HepG2 (cell line): ENCODE results near the gene SLC25A11. TPM values are rescaled to one million over a fixed set of nuclear protein-coding genes. Genes with fewer than 3 reads are reported as not detected.

Experiments used
- CHCHD3 ChIP-seq: sonication (generic); formaldehyde crosslinking; IDR thresholded peaks from 2 replicates; pipeline ENCODE4 v1.8.0; 2022; ENCODE audit warnings: mild to moderate bottlenecking, missing genetic modification reagents, moderate library complexity
- ETV5 ChIP-seq: IDR thresholded peaks from 2 replicates; pipeline ENCODE4 v1.6.1; 2018; ENCODE audit warnings: missing biosample characterization, missing genetic modification reagents, inconsistent platforms, borderline replicate concordance
- HNRNPLL ChIP-seq: fragments of 200-400 bp; formaldehyde crosslinking; IDR thresholded peaks from 2 replicates; pipeline ENCODE4 v1.6.1; 2017; ENCODE audit warnings: mild to moderate bottlenecking, low read depth, low read length; ENCODE audit not compliant: poor library complexity, severe bottlenecking
- ZFP82 ChIP-seq: sonication (generic); formaldehyde crosslinking; IDR thresholded peaks from 2 replicates; pipeline ENCODE4 v1.5.1; 2020; ENCODE audit warnings: mild to moderate bottlenecking, missing genetic modification reagents, borderline replicate concordance
- ZNF263 ChIP-seq: sonication (generic); formaldehyde crosslinking; IDR thresholded peaks from 2 replicates; pipeline ENCODE4 v1.4.0; 2020; ENCODE audit warnings: missing genetic modification reagents
- ZNF274 ChIP-seq: sonication (generic); formaldehyde crosslinking; IDR thresholded peaks from 2 replicates; pipeline ENCODE4 v1.5.1; 2020; ENCODE audit warnings: mild to moderate bottlenecking, missing genetic modification reagents
- ZNF530 ChIP-seq: sonication (generic); formaldehyde crosslinking; IDR thresholded peaks from 2 replicates; pipeline ENCODE4 v1.5.0; 2020; ENCODE audit warnings: low read depth, mild to moderate bottlenecking, missing genetic modification reagents
- ZNF614 ChIP-seq: IDR thresholded peaks from 2 replicates; pipeline ENCODE4 v1.6.1; 2018; ENCODE audit warnings: missing biosample characterization, missing genetic modification reagents, inconsistent platforms, borderline replicate concordance
- ZNF891 ChIP-seq: sonication (generic); formaldehyde crosslinking; IDR thresholded peaks from 2 replicates; pipeline ENCODE4 v1.5.0; 2020; ENCODE audit warnings: mild to moderate bottlenecking, missing genetic modification reagents
- polyA plus RNA-seq, 8 experiments: library from polyadenylated mRNA; depleted of rRNA in 3 of 8; stranded (reverse) in 7 of 8; unstranded in 1 of 8; fragments of >200 nt; fragmentation: Illumina TruSeq in 4 of 8; extraction: Trizol in 4 of 8; gene quantifications; 2 replicates each; pipeline versions ENCODE4 v1.2.1 to v1.2.3, GENCODE V29; 2011 to 2016; ENCODE audit warnings: low read depth in 4 of 8, missing spikeins in 1 of 8, mixed read lengths in 1 of 8; ENCODE audit not compliant: insufficient read depth in 1 of 8
- total RNA-seq, 5 experiments: library from RNA; depleted of rRNA; stranded (reverse); fragments of >200 nt; fragmentation: Illumina TruSeq; extraction: Trizol; gene quantifications; 2 replicates each; pipeline ENCODE4 v1.2.3, GENCODE V29; 2016; ENCODE audit warnings: low read depth in 1 of 5
- TF ChIP-seq, protein P1 (sequence below): fragments of 450-650 bp; IDR thresholded peaks from 2 replicates; pipeline ENCODE4 v1.6.1; 2017; ENCODE audit warnings: mild to moderate bottlenecking
- TF ChIP-seq, protein P2 (sequence below): sonication (generic); formaldehyde crosslinking; IDR thresholded peaks from 2 replicates; pipeline ENCODE4 v1.5.1; 2020; ENCODE audit warnings: mild to moderate bottlenecking, missing genetic modification reagents, moderate library complexity
- TF ChIP-seq, protein P3 (sequence below): sonication (generic); formaldehyde crosslinking; IDR thresholded peaks from one replicate; pipeline ENCODE4 v1.5.1; 2020; ENCODE audit warnings: mild to moderate bottlenecking, missing genetic modification reagents; ENCODE audit errors: not compliant biosample characterization

Gene SLC25A11
- total and polyA plus RNA-seq, 2 of the 13 experiments (the other 11 are each of a cell fraction or from before 2014, with no cell fraction given), result 35.4 to 47.2 TPM

DNA sequence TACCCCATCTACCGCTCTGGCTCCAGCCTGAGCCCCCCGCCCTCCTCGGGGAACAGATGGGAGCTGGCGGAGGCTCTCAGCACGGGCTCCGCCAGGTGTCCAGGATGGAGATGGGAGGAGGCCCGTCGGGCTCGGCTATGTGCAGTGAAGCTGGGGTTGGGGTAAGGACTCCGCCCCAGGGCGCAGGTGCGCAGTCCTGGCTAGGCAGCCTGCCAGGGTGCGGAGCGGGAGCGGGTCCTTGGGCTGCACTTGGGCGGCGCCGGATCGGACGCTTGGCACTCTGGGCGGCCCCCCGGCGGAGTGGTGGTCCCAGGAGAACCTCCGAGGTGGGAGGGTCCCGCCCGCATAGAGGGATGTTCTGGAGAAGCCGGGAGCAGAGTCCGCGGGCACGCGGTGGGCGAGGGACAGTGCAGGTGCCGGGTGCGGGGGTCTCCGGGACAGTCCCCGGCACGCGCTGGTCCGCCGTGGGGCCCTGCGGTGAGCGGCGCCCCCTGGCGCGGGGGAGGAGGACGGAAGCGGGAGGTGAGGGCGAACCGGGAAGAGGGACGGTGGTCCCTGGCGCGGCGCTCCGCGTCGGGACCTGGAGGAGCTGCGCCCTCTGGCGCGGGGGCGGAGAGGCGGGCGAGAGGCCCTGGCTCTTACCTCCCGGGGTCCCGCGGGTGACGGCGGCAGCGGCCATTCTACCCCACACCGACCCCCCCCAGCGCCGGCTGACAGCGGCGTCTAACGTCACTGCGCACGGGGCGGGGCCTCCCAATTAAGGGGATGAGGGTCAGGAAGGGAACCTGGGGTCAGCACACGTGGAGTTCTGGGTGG is 47.3 kb upstream of the SLC25A11 start, which contains the start of gene CAMTA2 (continued):
- TF ChIP-seq, protein P1, sequence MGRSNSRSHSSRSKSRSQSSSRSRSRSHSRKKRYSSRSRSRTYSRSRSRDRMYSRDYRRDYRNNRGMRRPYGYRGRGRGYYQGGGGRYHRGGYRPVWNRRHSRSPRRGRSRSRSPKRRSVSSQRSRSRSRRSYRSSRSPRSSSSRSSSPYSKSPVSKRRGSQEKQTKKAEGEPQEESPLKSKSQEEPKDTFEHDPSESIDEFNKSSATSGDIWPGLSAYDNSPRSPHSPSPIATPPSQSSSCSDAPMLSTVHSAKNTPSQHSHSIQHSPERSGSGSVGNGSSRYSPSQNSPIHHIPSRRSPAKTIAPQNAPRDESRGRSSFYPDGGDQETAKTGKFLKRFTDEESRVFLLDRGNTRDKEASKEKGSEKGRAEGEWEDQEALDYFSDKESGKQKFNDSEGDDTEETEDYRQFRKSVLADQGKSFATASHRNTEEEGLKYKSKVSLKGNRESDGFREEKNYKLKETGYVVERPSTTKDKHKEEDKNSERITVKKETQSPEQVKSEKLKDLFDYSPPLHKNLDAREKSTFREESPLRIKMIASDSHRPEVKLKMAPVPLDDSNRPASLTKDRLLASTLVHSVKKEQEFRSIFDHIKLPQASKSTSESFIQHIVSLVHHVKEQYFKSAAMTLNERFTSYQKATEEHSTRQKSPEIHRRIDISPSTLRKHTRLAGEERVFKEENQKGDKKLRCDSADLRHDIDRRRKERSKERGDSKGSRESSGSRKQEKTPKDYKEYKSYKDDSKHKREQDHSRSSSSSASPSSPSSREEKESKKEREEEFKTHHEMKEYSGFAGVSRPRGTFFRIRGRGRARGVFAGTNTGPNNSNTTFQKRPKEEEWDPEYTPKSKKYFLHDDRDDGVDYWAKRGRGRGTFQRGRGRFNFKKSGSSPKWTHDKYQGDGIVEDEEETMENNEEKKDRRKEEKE, result no peak
- TF ChIP-seq, protein P2, sequence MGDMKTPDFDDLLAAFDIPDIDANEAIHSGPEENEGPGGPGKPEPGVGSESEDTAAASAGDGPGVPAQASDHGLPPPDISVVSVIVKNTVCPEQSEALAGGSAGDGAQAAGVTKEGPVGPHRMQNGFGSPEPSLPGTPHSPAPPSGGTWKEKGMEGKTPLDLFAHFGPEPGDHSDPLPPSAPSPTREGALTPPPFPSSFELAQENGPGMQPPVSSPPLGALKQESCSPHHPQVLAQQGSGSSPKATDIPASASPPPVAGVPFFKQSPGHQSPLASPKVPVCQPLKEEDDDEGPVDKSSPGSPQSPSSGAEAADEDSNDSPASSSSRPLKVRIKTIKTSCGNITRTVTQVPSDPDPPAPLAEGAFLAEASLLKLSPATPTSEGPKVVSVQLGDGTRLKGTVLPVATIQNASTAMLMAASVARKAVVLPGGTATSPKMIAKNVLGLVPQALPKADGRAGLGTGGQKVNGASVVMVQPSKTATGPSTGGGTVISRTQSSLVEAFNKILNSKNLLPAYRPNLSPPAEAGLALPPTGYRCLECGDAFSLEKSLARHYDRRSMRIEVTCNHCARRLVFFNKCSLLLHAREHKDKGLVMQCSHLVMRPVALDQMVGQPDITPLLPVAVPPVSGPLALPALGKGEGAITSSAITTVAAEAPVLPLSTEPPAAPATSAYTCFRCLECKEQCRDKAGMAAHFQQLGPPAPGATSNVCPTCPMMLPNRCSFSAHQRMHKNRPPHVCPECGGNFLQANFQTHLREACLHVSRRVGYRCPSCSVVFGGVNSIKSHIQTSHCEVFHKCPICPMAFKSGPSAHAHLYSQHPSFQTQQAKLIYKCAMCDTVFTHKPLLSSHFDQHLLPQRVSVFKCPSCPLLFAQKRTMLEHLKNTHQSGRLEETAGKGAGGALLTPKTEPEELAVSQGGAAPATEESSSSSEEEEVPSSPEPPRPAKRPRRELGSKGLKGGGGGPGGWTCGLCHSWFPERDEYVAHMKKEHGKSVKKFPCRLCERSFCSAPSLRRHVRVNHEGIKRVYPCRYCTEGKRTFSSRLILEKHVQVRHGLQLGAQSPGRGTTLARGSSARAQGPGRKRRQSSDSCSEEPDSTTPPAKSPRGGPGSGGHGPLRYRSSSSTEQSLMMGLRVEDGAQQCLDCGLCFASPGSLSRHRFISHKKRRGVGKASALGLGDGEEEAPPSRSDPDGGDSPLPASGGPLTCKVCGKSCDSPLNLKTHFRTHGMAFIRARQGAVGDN, result peak; percentile 92
- TF ChIP-seq ZFP82 (CRISPR knock-in tag) (peak; percentile 95), ZNF530 (no peak), HNRNPLL (peak; percentile 39), ZNF274 (CRISPR knock-in tag) (peak; percentile 53), ZNF891 (peak; percentile 80; the same call in 1 of the 2 replicates), ZNF263 (peak; percentile 66), ZNF614 (CRISPR knock-in tag) (peak; percentile 71; the same call in 1 of the 2 replicates), CHCHD3 (CRISPR knock-in tag) (no peak; the same call in 1 of the 2 replicates), ETV5 (CRISPR knock-in tag) (peak; percentile 75)
- TF ChIP-seq, protein P3, sequence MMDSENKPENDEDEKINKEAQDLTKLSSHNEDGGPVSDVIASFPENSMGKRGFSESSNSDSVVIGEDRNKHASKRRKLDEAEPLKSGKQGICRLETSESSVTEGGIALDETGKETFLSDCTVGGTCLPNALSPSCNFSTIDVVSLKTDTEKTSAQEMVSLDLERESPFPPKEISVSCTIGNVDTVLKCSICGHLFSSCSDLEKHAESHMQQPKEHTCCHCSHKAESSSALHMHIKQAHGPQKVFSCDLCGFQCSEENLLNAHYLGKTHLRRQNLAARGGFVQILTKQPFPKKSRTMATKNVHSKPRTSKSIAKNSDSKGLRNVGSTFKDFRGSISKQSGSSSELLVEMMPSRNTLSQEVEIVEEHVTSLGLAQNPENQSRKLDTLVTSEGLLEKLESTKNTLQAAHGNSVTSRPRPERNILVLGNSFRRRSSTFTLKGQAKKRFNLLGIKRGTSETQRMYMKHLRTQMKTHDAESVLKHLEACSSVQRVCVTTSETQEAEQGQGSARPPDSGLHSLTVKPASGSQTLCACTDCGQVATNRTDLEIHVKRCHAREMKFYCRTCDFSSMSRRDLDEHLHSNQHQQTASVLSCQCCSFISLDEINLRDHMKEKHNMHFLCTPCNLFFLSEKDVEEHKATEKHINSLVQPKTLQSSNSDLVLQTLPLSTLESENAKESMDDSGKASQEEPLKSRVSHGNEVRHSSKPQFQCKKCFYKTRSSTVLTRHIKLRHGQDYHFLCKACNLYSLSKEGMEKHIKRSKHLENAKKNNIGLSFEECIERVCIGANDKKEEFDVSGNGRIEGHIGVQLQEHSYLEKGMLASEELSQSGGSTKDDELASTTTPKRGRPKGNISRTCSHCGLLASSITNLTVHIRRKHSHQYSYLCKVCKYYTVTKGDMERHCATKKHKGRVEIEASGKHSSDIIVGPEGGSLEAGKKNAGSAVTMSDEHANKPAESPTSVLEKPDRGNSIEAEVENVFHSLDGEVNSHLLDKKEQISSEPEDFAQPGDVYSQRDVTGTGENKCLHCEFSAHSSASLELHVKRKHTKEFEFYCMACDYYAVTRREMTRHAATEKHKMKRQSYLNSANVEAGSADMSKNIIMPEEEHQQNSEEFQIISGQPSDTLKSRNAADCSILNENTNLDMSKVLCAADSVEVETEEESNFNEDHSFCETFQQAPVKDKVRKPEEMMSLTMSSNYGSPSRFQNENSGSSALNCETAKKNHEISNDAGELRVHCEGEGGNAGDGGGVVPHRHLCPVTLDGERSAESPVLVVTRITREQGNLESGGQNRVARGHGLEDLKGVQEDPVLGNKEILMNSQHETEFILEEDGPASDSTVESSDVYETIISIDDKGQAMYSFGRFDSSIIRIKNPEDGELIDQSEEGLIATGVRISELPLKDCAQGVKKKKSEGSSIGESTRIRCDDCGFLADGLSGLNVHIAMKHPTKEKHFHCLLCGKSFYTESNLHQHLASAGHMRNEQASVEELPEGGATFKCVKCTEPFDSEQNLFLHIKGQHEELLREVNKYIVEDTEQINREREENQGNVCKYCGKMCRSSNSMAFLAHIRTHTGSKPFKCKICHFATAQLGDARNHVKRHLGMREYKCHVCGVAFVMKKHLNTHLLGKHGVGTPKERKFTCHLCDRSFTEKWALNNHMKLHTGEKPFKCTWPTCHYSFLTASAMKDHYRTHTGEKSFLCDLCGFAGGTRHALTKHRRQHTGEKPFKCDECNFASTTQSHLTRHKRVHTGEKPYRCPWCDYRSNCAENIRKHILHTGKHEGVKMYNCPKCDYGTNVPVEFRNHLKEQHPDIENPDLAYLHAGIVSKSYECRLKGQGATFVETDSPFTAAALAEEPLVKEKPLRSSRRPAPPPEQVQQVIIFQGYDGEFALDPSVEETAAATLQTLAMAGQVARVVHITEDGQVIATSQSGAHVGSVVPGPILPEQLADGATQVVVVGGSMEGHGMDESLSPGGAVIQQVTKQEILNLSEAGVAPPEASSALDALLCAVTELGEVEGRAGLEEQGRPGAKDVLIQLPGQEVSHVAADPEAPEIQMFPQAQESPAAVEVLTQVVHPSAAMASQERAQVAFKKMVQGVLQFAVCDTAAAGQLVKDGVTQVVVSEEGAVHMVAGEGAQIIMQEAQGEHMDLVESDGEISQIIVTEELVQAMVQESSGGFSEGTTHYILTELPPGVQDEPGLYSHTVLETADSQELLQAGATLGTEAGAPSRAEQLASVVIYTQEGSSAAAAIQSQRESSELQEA, result no peak
